ENCODE results near the gene ATIC.

Gene ATIC

DNA sequence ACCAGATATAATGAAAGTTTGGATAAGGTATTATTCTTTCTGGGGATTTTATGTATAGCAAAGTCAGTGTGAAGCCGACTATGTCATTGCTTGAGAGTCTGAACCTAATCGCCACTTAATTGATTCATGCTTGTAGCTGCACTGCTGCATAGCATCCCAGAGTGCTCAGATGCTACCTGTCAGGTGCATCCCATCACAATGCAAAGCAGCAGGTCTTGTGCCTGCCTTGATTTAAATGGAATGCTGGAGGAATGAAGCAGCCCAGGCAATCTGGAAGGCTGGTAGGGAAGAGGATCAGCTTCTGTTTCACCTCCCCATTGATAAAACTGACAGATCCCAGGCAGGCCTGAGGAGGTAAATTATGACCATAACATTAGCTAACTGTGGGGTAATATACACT, 40.4 kb upstream of the ATIC start:
- TF ChIP-seq, protein P1, sequence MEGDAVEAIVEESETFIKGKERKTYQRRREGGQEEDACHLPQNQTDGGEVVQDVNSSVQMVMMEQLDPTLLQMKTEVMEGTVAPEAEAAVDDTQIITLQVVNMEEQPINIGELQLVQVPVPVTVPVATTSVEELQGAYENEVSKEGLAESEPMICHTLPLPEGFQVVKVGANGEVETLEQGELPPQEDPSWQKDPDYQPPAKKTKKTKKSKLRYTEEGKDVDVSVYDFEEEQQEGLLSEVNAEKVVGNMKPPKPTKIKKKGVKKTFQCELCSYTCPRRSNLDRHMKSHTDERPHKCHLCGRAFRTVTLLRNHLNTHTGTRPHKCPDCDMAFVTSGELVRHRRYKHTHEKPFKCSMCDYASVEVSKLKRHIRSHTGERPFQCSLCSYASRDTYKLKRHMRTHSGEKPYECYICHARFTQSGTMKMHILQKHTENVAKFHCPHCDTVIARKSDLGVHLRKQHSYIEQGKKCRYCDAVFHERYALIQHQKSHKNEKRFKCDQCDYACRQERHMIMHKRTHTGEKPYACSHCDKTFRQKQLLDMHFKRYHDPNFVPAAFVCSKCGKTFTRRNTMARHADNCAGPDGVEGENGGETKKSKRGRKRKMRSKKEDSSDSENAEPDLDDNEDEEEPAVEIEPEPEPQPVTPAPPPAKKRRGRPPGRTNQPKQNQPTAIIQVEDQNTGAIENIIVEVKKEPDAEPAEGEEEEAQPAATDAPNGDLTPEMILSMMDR (conservative IDR thresholded peaks at IDR 0.05; ENCODE audit: low read depth, low read length): no peak
- no peak for DNase-seq (ENCODE audit: low read depth)

GRCh38 chr2:215272918-215273317, 38.9 kb upstream of the ATIC start:
- no peak overlapping the region for H3K4me3 ChIP-seq (ENCODE audit: low read depth, low read length)
- no peak for DNase-seq (ENCODE audit: low read depth)

More for the DNA sequence above, 40.4 kb upstream of the ATIC start:
- no peak overlapping the region for H3K4me3 ChIP-seq (ENCODE audit: low read depth, low read length)

GRCh38 chr2:215274829-215275228, 37.0 kb upstream of the ATIC start:
- DNase-seq (ENCODE audit: low read depth): no peak
- no peak overlapping the region for H3K4me3 ChIP-seq (ENCODE audit: low read depth, low read length)
- TF ChIP-seq, protein P1 (conservative IDR thresholded peaks at IDR 0.05; ENCODE audit: low read depth, low read length): no peak

More at GRCh38 chr2:215272918-215273317, 38.9 kb upstream of the ATIC start:
- TF ChIP-seq, protein P1 (conservative IDR thresholded peaks at IDR 0.05; ENCODE audit: low read depth, low read length): no peak

DNA sequence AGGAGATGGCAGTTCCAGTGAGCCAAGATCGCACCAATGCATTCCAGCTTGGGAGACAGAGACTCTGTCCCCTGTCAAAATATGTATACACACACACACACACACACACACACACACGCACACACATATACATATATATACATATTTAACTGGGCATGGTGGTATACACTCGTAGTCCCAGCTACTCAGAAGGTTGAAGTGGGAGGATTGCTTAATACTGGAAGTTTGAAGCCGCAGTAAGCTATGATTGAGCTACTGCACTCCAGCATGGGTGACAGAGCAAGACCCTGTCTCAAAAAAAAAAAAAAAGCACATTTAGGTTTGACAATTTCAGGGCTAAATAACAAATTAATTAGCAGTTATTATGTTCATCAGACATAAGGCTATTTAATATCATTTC, 36.0 kb upstream of the ATIC start:
- TF ChIP-seq, protein P1 (conservative IDR thresholded peaks at IDR 0.05; ENCODE audit: low read depth, low read length): no peak
- DNase-seq (ENCODE audit: low read depth): no peak
- no peak overlapping the region for H3K4me3 ChIP-seq (ENCODE audit: low read depth, low read length)

- peak; percentile 12 for DNase-seq (ENCODE audit: low read depth)
- H3K4me3 ChIP-seq (ENCODE audit: low read depth, low read length): no peak overlapping the region
- TF ChIP-seq, protein P1 (conservative IDR thresholded peaks at IDR 0.05; ENCODE audit: low read depth, low read length): no peak
Observed at GRCh38 chr2:215277944-215278343, 33.9 kb upstream of the ATIC start.

GRCh38 chr2:215280326-215280725, 31.5 kb upstream of the ATIC start:
- no peak overlapping the region for H3K4me3 ChIP-seq (ENCODE audit: low read depth, low read length)
- TF ChIP-seq, protein P1 (conservative IDR thresholded peaks at IDR 0.05; ENCODE audit: low read depth, low read length): no peak
- DNase-seq (ENCODE audit: low read depth): peak; percentile 21

- H3K4me3 ChIP-seq (ENCODE audit: low read depth, low read length): no peak overlapping the region
- TF ChIP-seq, protein P1 (conservative IDR thresholded peaks at IDR 0.05; ENCODE audit: low read depth, low read length): no peak
- no peak for DNase-seq (ENCODE audit: low read depth)
Observed at GRCh38 chr2:215283221-215283620, 28.6 kb upstream of the ATIC start.

Measured in choroid plexus epithelial cell (primary cell).